Measurements from ENCODE around the gene RNF14.

The RNF14 gene

DNA sequence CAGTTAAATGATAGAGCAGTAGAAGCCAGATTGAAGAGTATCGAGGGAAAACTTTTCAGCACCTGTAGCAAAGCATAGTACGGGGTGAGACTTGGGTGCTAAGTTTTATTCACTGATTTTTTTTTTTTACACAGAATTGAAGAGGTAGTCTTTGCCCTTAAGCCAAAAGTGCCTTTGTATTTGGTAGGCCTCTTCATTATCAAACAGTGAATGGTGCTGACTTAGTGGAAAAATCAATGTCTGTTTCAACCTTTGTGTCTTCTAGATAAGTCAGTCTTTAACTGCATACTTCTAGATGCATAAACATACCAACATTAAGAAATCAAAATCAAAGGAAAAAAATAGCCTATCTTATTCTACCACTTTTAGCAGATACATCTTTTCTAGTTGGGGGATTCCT is 13.7 kb downstream of the RNF14 start:
- no peak for DNase-seq (ENCODE audit: low read depth)

DNA sequence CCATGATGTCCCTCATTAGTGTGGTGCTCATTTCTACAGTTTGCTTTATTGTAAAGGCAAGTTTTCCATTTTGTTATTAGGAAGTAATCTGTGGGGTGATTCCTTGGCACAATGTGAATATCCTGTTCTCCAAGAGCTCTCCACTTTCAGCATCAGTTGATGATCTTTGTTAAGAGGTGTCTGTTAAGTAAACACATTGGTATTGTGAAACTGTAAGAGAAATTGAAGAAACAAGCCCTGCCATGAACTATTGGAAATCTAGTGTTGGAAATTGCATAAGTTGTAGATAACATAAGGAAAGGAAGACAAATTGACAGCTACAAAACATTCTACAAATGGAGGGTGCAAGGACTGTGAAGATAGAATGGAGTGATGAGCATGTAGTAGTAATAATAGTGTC is 17.2 kb downstream of the RNF14 start:
- DNase-seq (ENCODE audit: low read depth) = no peak

DNA sequence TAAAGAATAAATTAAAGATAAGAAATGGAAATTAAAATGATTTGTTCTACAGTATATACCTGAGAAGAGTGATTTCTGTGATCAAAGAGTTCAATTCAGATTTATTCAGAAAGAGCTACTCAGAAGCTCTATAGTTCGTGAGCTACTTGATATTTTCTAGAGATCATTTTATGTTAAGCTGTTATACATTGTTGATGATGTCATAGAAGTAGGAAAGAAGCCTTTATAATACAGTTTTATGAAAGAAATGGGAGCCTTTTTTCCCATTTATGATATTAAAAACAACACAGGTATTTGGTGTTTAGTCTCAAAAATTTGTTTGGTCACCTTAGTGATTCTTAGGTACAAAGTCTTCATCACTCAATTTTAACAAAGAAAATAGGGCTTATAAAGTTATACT is 20.8 kb downstream of the RNF14 start:
- no peak for DNase-seq (ENCODE audit: low read depth)

DNA sequence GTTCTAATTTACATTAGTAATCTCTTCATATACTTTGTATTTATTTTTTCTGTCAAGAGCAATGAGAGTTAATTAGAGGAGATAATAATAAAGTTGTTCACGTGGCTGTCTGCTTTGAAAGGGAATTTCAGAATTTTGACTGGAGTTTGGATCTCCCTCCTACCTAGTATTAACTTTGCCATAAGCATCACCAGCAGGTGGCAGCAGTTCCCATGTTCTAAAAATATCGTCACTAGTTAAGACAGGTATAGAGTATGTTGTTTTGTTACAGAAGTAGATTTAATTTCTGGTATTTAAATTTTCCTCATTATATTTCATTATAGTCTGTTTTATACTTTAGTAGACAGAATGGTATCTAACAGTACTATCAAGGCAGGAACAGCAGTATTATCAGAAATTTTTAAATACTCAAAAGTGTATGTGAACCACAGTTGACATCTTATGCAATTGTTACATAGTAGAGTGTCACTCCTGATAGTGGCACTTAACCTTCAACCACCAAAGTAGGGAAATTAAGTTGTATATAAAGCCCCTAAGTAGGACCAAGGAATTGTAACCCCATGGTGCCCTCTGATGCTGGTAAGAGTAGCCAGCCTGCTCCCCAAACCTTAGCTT is 23.6 kb downstream of the RNF14 start:
- peak; percentile 67 for DNase-seq (ENCODE audit: low read depth)

DNA sequence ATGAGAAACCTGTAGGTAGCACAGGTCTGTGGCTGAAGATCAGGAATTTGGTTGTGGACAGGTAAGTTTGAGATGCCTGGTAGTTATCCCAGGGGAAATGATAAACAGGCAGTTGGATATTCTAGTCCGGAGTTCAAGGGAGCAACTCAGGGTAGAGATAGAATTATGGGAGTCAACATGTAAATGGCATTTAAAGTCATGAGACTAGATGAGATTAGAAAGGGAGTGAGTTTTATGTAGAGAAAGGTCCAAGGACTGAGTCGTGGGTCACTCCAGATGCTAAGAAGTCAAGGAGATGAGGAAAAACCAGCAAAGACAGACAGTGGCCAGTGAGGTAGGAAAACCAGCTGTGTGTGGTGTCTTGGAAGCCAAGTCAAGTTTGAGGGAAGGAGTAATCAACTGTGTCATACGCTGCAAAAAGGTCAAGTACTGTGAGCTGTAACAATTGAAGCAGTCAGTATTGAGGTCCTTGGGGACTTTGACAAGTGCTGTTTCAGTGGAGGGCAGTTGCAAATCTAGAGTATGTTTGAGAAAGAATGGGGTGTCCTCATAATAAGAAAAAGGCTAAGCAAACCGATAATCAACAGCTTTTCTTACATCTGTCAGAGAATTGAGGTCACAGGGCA is 25.7 kb downstream of the RNF14 start:
- no peak for DNase-seq (ENCODE audit: low read depth)

DNA sequence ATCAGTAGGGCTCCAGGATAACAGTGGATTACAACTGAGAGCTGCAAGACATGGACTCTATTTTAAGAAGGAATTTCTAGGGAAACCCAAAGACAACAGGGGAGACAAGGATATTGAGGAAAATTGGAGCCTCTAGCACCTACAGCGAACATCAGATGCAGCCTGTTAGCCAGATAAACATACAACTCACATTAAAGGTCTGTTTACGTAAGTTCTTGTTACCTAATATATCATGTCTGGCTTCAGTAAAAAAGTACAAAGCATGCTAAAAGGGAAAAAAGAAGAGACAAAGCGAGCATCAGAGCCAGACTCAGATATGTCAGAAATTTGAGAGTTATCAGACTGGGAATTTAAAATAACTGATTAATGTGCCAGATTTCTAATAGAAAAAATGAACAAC is 26.8 kb downstream of the RNF14 start:
- DNase-seq (ENCODE audit: low read depth) = no peak

DNA sequence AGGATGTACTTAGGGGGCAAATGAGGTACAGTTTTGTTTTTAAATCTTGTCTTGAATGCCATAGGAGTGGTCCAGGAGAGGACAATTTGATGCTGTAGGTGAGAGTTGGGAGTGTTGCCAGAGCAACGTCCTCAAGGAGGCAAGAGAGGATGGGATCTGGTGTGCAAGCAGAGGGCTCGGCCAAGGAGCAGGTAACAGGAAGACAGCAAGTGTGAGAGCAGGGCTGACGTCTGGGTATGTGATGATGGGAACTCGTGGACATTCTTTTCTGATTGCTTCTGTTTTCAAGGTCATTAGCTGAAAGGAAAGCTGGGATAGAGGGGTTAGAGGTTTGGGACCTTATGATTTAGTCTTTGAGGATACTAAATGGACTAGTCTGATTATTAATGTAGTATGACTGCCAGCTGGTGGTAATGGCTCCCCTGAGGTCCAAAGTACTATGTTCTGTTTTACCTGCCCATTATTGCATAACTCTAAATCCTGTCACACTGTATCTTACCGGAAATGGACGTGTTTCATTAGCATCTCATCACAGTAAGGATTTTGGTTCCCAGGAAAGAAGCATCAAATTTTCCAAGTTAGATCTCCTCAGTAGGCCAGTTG is 28.6 kb downstream of the RNF14 start:
- no peak for DNase-seq (ENCODE audit: low read depth)

DNA sequence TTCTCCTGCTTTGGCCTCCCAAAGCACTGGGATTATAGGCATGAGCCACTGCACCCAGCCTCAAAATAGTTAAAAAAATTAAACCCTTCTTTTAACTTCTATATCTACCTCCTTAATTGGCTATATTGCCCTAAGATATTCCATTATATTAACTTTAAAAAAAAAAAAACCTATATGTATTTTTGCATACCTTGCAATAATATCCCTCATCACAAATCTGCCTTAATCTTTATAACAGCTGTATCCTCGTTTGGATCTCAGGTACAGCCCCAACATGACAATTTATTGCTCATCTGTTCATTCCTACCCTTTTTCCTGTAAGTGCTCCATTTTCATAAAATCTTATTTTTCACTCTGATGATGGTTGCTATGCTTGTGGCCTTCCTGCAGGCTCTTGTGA is 31.3 kb downstream of the RNF14 start:
- no peak for DNase-seq (ENCODE audit: low read depth)

DNA sequence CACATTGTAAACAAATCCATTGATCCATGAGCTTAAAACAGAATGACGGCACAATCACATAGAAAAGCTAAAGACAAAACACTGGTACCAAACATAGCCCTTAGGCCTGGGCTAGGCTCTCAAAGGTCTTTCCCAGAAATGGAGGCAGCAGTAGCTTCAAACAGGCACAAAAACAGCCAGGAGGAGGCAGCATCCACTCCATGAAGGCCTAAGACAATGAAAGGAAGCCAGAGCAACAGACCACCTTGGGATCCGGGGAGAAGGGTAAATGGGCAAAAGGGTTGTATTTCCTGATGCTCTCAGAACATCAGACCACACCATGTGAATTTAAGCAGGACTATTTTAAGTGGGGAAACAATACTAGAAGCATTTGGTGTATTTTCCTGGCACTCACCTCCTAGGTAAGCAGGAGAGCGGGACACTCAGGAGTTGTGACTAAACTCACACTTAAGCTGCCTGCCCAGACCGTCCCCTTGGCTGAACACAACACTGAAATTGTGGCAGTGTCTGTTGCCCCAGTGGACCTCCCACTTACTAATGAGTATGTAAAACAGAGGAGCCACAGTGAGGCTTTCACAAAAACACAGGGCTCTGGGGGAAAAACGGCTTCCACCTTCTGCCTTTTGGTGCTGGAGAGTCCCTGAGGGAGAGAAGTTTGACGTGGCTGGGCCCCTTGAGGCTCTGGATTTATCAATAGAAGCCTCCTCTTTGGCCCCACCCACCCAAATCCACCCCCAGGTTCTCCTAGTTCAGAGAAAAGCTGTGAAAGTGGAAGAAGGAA is 32.0 kb downstream of the RNF14 start:
- peak; percentile 34 for DNase-seq (ENCODE audit: low read depth)

DNA sequence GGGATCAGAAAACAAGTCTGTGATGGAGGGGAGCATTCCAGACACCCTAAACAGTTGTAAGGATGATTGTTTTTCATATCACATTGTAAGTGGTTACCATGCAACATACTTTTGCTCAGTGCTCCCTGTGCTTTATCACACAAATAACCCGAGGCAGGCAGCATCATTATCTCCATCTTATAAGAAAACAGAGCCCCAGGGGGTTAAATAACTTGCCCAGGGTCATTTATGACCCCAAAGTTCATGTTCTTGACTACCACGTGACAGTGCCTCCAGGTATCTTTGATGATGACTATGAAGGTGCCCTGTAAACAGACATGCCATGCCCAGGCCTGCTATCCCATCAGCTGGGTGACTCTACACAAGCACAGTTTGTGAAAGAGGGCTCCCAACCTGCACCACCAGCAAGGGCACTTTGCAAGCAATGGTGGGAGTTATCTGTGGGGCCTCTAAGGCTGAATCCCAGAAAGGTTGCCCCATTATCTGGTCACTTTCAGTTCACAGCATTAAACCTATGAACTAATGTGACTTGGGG is 34.4 kb downstream of the RNF14 start:
- DNase-seq (ENCODE audit: low read depth) = no peak

DNA sequence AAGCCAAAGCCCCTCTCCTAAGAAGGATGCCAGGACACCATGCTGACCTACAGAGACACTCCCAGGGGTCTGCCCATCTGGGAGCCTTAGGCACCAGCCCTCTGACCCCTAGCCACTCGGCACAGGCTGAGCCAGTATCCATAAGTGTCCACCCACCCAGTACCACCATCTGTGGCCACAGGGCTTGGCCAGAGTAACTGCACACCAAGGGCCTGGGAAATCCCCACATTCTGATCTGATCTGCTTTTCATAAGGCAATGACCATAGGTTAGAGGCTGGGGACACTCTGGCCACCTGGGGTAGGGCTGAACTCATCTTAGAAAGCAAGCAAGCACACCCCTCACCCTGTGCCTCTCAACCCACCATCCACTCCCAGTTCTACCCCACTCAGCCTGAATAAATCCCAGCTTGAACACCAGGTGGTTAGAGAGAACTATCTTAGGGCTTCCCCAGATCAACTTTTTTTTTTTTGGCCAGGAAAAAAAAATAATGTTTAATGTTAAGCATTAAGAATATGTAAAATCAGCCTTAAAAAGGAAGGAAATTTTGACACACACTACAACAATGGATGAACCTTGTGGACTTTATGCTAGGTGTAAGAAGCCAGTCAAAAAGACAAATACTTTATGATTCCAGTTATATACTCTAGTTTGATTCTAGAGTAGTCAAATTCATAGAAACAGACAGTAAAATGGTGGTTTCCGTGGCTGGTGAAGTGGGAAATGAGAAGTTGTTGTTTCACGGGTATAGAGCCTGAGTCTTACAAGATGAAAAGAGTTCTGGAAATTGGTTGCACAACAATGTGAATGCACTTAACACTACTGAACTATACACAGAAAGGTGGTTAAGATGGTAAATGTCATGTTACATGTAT is 37.7 kb downstream of the RNF14 start:
- DNase-seq (ENCODE audit: low read depth) = no peak

DNA sequence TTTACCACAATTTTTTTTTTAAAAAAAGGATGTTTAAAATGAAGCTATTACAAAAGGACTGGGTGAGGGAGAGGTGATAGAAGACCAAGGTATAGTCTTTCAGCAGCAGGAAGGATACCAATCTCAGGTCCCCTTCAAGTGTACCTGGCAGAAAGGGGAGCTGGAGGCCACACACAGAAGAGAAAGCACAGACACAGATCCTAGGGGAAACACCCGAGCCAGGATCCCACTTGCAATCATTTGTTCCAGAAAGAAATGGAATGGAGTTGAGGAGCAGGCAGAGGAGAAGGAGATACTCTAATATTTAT is 38.3 kb downstream of the RNF14 start:
- no peak for DNase-seq (ENCODE audit: low read depth)

DNA sequence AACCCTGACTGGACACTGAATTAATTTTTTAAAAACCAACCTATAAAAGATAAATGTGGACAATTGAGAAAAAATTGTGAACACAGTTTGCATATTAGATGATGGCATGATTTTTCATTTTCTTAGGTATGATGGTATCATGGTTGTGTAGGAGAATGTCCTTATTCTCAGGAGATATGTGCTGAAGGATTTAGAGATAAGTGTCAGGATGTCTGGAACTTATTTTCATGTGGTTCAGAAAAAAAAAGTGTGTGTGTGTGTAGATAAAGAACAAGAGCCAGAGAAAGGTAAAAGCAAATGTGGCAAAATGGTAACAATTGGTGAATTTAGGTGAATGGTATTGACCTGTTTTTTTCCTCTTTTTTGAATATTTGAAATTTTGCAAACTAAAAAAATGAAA is 39.9 kb downstream of the RNF14 start:
- no peak for DNase-seq (ENCODE audit: low read depth)

DNA sequence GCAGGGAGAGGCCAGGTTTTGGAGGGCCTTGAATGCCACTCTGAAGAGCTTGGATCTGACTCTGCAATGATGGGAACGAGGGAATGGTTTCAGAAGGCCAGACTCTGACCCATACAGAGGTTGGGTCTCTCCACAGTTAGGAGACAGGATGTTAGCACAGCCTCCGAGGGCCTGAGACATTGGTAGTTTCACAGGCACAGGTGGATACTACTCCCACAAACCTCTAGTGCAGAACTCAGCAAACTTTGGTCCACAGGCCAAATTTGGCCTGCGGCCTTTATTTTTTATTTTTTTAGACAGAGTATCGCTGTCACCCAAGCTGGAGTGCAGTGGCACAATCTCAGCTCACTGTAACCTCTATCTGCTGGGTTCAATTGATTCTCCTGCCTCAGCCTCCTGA is 41.0 kb downstream of the RNF14 start:
- no peak for DNase-seq (ENCODE audit: low read depth)

DNA sequence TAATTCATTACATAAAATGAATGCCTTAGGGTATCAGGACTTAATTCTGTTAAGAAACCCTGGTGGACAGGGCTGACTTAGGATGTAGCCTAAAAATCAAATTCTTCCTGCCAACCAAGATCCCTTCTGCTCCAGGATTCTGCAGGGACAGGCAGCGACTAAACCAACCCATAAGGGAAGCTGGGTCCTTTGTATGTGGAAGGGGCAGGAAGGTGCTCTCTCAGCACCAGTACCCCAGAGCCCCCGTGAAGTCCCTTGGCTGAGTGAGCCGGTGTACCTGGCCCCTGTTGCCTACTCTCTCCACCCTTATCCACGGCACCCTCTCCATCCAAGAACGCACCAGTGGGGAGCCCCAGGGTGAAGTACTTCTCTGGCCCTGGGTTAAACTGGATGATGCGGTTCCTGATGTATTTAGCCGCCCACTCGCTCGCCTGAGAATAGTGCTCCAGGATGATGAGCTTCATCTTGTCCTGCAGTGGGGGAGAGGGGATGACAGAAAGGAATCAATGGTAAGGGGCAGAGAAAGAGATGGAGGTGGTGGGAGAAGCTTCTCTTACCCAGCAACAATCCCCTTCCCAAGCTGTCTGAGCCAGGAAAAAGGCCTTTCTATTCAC is 42.8 kb downstream of the RNF14 start:
- DNase-seq (ENCODE audit: low read depth) = no peak

DNA sequence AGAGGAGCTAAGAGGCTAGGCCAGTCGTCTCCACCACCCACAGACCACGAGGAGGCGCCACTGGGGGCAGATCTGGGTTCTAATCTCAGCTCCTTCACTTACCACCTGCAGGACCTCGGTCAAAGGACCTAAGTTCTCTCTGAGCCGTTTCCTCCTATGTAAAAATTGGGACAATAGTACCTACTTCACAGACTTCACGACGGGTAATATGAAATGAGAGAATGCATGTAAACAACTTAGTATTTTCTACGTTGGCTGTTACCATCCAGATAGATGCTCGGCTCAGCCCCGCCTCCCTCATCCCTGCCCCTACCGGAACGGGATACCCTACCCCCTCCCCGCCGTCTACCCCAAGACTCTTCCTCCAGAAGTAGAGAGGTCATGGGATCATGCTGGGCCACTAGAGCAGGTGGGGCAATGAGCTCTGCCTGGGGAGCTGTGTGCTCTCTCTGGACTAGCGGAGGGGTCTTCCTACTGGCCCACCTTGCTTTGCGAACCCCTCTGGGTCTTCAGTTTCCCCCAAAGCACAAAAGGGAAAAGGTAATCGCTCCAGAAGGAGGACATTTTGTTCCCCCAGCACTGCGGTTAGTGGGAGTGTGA is 43.4 kb downstream of the RNF14 start:
- DNase-seq (ENCODE audit: low read depth) = peak; percentile 35

DNA sequence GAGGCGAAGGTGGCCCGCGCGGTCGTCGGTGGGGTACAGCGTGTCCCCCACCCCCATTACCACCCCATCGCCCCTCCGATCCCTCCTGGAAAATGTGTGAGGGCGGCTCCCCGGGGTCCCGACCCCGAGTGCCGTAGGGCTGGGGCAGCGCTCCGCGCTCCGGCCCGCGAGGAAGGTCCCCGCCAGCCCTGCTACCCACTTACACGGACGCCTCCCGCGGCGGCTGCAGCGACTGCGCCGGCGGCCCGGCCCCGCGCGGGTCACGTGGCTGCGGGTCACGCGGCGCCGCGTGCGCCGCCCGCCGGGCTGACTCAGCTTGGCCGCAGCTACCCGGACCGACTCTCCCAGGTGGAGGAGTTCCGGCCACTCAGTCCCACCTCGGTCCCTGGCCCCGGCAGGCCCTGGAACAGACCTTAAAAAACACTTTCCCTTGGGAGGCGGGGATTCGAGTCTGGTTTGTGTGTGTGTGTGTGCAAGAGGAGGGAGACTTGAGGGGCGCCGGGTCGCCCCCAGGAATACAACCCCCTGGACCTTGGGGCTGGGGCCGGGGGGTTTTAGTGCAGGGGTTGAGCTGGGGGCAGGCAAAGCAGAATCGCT is 44.0 kb downstream of the RNF14 start, which contains the start of gene GNPDA1:
GNPDA1 (minus strand) TSS at position 236 of the 597 bp plus-strand sequence. CDS start 992 bp downstream, outside the sequence.
- DNase-seq (ENCODE audit: low read depth) = peak; percentile 82

DNA sequence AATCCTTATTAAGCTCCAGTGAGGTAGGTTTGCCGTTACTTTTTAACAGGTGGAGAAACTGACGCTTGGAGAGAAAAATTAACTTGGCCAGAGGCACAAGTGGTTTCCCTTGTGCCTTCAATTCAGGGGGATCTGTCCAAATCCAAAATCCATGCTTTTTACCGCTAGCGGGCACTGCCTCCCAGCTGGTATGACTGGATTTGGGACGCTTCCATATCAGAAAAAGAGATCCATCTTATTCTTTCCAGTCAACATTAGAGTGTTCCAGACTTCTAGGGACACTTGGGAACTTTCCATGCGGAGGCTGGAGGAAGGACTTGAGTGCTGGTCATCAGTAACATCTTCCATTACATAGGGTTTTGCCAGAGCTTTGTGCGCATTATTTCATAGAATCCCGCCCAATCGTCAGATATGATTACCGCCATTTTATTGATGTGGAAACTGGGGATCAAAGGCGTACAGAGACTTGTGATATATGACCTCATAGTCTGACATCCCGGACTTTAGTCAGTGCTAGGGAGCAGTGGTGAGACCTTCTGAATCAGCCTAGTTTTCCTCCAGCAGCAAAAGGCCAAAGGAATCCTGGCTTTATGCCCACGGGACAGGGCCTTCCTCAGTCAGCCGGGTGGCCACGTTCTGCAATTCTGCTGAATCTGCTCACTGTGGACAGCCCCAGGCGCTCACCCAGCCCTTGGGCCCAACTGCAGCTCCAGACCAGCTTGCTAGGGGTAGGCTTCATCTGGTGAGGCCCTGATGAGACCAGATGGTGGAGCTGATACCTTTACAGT is 45.0 kb downstream of the RNF14 start:
- DNase-seq (ENCODE audit: low read depth) = peak; percentile 85

DNA sequence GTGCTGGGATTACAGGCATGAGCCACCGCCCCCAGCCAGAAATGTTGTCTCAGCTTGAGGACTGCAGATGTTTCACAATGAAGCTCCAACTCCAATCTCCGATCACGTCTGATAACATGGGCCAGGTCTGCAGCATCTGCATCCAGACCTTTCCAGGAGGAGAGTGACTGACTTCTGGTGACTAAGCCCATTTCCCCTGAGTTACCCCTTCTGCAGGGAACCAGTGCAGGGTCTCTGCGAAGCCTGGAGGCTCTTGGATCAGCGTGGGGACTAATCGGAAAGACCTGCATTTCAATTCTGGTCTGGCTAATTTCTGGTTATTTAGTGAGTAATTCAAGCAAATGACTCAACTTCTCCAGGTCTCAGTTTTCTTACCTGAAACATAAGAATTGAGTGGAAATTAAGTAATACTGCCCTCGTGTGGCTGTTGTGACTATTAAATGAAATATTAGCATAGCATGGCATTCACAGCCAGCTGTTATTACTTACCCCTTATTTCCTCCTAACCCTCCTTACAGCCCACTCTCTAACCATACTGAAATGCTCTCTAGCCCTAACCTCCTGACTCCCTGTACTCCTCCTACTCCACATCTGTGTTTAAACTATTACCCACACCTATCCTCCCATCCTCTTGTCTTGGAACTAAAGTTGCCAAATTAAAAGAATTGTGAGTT is 46.1 kb downstream of the RNF14 start:
- DNase-seq (ENCODE audit: low read depth) = peak; percentile 57

Data from EH (cell line).